B cell (primary cell): ENCODE data around the gene PAM.

Experiments
- CTCF ChIP-seq: fragments of 200-600 bp; IDR thresholded peaks from one replicate; pipeline ENCODE4 v1.8.0; 2022; ENCODE audit warnings: antibody characterized with exemption, mild to moderate bottlenecking
- EZH2 ChIP-seq: IDR thresholded peaks from 2 replicates; pipeline ENCODE4 v1.6.1; 2012; ENCODE audit warnings: borderline replicate concordance, low read depth, mild to moderate bottlenecking, moderate library complexity, low read length; ENCODE audit not compliant: insufficient read depth, poor library complexity, severe bottlenecking

GRCh38 chr5:102811972-102812371, 56.9 kb downstream of the PAM start:
- TF ChIP-seq CTCF (no peak), EZH2 (no peak)
